GM12801 (cell line): Measurements from ENCODE around the gene WFS1.

Experiments
- TF ChIP-seq, protein P1 (sequence below): IDR thresholded peaks from one replicate; pipeline ENCODE4 v1.5.1; 2011; ENCODE audit warnings: control low read depth; ENCODE audit not compliant: insufficient read length; ENCODE audit errors: extremely low read depth

WFS1 gene

DNA sequence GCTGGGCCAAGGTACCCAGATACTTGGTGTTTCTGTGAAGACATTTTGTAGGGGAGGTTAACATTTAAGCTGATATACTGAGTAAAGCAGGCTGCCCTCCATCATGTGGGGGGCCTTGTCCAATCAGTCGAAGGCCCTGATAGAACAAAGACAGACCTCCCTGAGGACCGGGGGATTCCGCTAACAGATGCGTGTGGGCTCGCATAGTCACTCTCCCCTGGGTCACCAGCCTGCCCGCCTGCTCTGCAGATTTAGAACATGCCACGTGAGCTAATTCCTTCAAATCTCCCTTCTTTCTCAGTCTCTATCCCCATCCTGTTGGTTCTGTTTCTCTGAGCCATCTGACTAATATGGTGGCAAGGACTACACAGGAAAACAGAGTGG lies 60.7 kb downstream of the WFS1 start:
- TF ChIP-seq, protein P1, sequence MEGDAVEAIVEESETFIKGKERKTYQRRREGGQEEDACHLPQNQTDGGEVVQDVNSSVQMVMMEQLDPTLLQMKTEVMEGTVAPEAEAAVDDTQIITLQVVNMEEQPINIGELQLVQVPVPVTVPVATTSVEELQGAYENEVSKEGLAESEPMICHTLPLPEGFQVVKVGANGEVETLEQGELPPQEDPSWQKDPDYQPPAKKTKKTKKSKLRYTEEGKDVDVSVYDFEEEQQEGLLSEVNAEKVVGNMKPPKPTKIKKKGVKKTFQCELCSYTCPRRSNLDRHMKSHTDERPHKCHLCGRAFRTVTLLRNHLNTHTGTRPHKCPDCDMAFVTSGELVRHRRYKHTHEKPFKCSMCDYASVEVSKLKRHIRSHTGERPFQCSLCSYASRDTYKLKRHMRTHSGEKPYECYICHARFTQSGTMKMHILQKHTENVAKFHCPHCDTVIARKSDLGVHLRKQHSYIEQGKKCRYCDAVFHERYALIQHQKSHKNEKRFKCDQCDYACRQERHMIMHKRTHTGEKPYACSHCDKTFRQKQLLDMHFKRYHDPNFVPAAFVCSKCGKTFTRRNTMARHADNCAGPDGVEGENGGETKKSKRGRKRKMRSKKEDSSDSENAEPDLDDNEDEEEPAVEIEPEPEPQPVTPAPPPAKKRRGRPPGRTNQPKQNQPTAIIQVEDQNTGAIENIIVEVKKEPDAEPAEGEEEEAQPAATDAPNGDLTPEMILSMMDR = no peak

DNA sequence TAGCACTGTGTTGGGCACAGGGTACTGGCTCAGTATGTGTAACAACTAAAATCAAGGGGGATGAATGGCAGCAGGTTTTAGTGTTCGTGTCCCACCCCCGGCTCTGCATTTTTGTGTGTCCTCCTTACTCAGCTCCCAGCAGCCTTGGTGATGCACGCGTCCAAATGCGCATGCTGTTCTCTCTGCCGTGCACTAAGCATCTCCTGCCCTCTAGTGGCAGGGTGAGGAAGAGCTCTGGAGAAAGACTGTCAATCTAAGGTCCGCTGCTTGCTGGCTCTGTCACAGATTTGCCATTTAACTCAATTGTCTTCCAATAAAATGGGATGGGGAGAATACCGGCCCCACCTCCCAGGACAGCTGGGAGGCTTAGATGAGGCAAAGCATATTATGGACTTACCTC lies 61.4 kb downstream of the WFS1 start:
- TF ChIP-seq, protein P1 = no peak

DNA sequence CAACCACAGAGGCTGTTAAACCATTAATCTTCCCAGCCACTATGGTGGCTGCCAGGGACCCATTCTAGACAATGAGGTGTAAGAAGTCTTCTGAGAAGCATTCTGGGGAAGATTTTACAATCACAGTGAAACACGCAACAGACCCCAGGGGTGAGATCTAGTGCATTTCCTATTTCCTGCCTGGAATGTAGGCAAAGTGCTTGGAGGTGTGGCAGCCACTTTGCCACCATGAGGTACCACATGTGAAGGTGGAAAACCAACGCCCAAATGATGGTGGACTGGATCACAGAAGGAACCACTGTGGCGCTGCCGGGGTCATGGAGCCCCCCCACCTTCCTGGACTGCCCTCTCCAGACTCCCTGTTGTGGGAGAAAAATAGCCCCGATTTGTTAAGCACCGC lies 61.8 kb downstream of the WFS1 start:
- TF ChIP-seq, protein P1 = no peak

DNA sequence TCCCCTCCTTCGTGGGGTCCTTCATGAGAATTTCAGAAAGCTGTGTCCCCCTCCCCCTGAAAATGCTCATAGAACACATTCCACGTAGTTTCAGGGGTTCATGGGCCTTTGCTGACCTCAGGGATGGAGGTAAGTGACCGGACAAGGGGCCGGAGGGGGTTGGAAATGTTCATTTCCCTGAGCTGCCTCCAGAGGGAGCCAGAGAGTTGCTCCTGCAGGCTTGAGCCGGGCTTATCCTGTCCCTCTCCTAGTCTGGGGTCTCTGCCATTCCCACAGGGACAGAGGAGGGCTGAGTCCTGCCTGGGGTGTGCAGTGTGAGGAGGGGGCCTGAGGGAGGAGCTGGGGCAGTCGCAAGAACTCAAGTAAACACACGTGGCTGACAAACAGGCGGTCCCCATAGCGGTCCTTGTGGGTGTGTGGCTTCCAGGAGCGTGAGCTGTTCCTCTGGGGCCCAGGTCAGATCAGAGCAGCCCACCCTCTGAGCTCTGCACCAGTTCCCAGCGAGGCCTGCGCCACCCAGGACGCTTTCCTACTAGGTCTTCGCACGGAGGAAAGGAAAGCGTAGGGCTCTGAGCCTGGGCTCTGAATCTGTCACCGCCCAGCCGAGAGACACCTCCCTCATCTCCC lies 62.5 kb downstream of the WFS1 start:
- TF ChIP-seq, protein P1 = no peak

DNA sequence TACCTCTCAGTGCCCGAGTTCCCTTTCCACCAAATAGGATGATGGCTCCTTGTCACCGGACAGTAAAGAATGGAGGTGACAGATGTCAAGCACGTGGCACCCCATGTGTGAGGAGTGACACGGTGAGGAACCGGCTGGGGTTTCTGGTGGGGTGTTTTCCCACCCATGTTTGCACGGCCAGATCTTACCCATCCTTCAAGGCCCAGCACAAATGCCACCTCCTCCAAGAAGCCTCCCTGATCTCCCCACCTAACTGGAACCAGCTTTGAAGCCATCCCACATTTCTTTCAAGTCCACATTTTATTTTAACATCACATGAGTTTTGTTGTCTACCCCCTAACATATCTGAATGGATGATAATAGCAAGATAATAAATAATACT lies 63.0 kb downstream of the WFS1 start:
- TF ChIP-seq, protein P1 = no peak

DNA sequence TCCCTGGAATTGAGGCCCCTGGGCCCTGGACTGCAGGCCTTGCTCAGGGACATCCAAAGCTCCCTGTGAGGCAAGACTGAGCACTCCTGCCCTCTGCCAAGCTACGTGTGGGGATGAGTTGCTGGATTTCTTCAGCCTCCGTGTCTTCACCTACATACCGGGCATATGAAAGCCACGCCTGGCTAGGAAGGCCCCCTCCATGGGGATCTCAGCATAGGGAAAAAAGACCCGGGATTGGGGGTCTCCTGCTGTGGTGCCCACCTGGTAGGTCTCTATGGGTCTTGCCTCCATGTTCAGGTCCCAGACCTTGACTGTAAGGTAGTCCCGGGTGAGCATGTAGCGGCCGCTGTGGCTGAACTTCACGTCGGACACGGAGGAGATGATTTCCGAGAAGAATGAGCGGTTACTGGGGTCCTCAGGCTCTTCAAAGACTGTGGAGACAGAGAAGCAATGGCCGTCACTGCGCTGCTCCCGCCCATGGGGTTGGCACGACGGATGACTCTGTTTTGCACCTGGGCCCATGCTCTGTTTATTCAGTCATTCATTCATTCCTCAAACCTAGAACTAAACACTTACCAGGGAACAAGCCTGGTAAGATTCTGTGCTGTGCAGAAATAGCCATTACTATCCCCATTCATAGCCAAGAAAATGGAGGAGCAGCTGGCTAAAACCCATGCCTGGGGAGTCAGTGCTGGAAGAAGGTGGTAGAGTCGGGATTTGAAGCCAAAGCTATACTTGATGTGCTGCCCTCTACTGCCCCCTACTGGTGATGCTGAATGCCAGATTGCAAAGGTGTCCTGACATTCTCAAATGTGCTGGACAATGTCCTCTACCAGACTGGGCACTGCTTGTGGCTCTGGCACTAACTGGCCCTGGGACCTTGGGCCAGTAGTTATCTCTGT lies 63.9 kb downstream of the WFS1 start:
- TF ChIP-seq, protein P1 = no peak

DNA sequence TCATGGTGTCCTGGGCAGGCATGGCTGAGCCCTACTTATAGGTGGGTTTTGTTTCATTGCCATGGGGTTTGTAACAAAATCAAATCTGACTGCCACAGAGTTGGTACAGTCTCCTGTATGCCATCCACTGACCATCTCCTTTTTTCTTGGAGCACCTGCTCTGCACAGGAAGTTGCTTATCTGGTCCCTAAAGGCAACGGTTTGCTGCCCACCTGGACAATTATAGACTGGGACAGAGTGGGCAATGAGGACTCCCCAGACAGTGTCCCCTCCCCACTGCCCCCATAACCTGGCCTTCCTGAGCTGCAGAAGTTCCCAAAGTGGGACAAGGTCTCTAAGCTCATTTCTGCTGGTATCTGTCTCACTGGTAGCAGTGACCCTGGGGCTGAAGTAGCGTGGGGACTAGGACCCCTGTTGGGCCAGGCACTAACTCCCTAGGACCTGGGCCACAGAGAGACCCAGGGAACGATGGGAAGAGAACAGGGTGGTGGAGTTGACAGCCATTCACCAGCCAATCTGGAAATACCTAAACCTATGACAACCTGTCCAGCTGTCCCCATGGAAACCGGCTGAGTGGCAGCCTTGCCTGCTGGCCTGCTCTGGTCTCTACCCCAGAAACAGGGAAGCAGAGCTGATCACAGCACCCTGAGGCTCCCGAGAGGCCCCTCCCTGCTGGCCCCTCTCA lies 64.7 kb downstream of the WFS1 start:
- TF ChIP-seq, protein P1 = no peak
